Bronchial epithelial cell (primary cell): ENCODE results near the gene GCC2. TPM values are rescaled to one million over a fixed set of nuclear protein-coding genes. Genes with fewer than 3 reads are reported as not detected.
"Not testable (repeated sequence)": the region's sequence is repeated elsewhere in the genome, so short reads cannot be mapped to it uniquely, and the experiment has no call there.

Experiments
- DNase-seq: peaks from one replicate; pipeline ENCODE4 v3.0.0-alpha.2; 2010; ENCODE audit warnings: low read depth
- FAIRE-seq: peaks from 2 replicates; lab custom pipeline; 2011; peaks lifted over from hg19 to GRCh38; lab: Jason Lieb, UNC
- H3K27me3 ChIP-seq: 2 replicates; pipeline ENCODE4 v1.5.1; 2011; ENCODE audit warnings: low read length; ENCODE audit not compliant: control insufficient read depth, insufficient read depth
- H3K36me3 ChIP-seq: 2 replicates; pipeline ENCODE4 v1.5.1; 2011; ENCODE audit warnings: low read length; ENCODE audit not compliant: control insufficient read depth, insufficient read depth
- H3K4me3 ChIP-seq: 2 replicates; pipeline ENCODE4 v1.5.1; 2011; ENCODE audit warnings: mild to moderate bottlenecking, low read depth, low read length, control low read depth
- CTCF ChIP-seq: IDR thresholded peaks from 2 replicates; pipeline ENCODE4 v1.5.1; 2011; ENCODE audit warnings: mild to moderate bottlenecking, moderate library complexity, low read length, control low read depth, inconsistent platforms; ENCODE audit not compliant: insufficient read depth, severe bottlenecking
- total RNA-seq: library from RNA; depleted of rRNA; stranded (reverse); fragments of >200 nt; gene quantifications from 2 replicates; pipeline ENCODE4 v1.2.1, GENCODE V29; 2014

GCC2 gene
- total RNA-seq, 1 donor from 2014 or later = 9.0 TPM

GRCh38 chr2:108548208-108549003, 99.4 kb downstream of the GCC2 start:
- no peak for TF ChIP-seq CTCF
- Histone ChIP-seq H3K27me3 (no peaks in the 10 kb centered on the region), H3K36me3 (no peaks in the 10 kb centered on the region), H3K4me3 (no peak overlapping the region)
- FAIRE-seq (no peak), DNase-seq (no peak)

GRCh38 chr2:108552566-108552965, 103.6 kb downstream of the GCC2 start:
- DNase-seq = no peak
- FAIRE-seq = no peak
- Histone ChIP-seq H3K36me3 (no peaks in the 10 kb centered on the region), H3K4me3 (no peak overlapping the region), H3K27me3 (no peaks in the 10 kb centered on the region)
- TF ChIP-seq CTCF = no peak

GRCh38 chr2:108553209-108553919, 104.4 kb downstream of the GCC2 start:
- Histone ChIP-seq H3K4me3 (no peak overlapping the region), H3K27me3 (no peaks in the 10 kb centered on the region), H3K36me3 (no peaks in the 10 kb centered on the region)
- no peak for TF ChIP-seq CTCF
- no peak for DNase-seq
- FAIRE-seq = no peak

DNA sequence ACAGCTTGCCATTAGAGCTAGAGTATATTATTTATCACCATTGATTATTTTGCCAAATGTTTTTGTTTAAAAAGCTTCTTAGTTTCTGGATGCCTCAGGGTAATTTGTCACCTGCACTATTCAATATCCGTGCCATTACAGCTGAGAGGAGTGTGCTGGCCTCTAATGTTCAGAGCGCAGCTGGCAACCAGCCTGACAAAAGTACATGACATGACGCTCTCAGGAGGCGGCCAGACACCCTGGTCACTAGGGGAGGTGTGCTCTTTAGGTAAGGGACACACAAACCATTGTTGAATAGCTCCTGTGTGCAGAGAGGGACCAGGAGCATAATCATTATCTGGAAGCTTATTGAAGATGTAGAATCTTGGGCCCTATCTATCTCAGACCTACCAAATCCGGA, 105.5 kb downstream of the GCC2 start:
- no peak for DNase-seq
- FAIRE-seq = no peak
- no peaks in the 10 kb centered on the region for H3K36me3 ChIP-seq

DNA sequence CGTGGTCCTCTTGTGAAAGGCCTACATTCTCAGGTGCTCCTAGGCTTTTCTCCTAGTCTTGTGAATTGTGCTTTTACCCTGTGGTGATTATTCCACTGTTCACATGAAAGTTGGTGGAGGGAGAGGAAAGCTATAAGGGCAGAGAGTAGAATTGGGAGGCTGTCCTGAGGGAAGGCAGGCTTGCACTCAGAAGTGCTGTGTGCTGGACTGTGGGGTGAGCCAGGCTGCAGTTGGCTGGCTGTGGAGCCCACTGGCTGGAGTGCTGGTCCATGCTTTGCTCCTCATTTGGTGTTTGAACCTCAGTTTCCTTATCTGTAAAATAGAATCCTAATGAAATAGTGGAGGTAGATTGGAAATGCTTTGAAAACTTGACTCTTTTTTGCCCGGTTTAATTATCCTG, 106.6 kb downstream of the GCC2 start:
- Histone ChIP-seq H3K27me3 (no peaks in the 10 kb centered on the region), H3K36me3 (no peaks in the 10 kb centered on the region), H3K4me3 (no peak overlapping the region)
- no peak for TF ChIP-seq CTCF
- FAIRE-seq (no peak), DNase-seq (no peak)

More for the DNA sequence above, 105.5 kb downstream of the GCC2 start:
- Histone ChIP-seq H3K27me3 (no peaks in the 10 kb centered on the region), H3K4me3 (no peak overlapping the region)
- no peak for TF ChIP-seq CTCF

- FAIRE-seq, H3K27me3 ChIP-seq, H3K4me3 ChIP-seq, H3K36me3 ChIP-seq: not testable (repeated sequence)
- peak; percentile 43 for DNase-seq
Observed at GRCh38 chr2:108556581-108556980, 107.6 kb downstream of the GCC2 start.

Other genes starting within 250 kb of the GCC2 start
- not detected in 2 replicates for gene SULT1C3, start 209.2 kb upstream of the GCC2 start, total RNA-seq
- gene SULT1C2, start 160.3 kb upstream of the GCC2 start, total RNA-seq = 0.13 TPM in 1 of 2 replicates, not detected in the other
- not detected in 2 replicates for gene SULT1C4, start 71.3 kb upstream of the GCC2 start, total RNA-seq
- 42.1 and 62.1 TPM in 2 replicates for gene LIMS1, start 85.3 kb downstream of the GCC2 start, total RNA-seq